OCI-LY7 (cell line): ENCODE results near the gene DPP10. TPM values are rescaled to one million over a fixed set of nuclear protein-coding genes. Genes with fewer than 3 reads are reported as not detected.

Experiments used
- BruUV-seq: library from RNA; stranded (reverse); fragments of 400-500 nt; replicated peaks from 2 replicates; lab custom pipeline; 2021; lab: Mats Ljungman, UMichigan
- CTCF ChIA-PET: fragments of 300-600 bp; sonication (Branson Sonifier 250); formaldehyde crosslinking; loops from one replicate; lab custom pipeline; 2022; ENCODE audit warnings: antibody characterized with exemption; ENCODE audit not compliant: unreplicated experiment; lab: Charles Lee
- POLR2A ChIA-PET: fragments of 300-600 bp; sonication (Branson Sonifier 250); formaldehyde crosslinking; loops from one replicate; lab custom pipeline; 2022; ENCODE audit warnings: antibody characterized with exemption; lab: Charles Lee
- DNase-seq: peaks from one replicate; pipeline ENCODE4 v3.0.0-alpha.2; 2015; ENCODE audit warnings: low spot score
- H2AFZ ChIP-seq: fragments of 200-600 bp; sonication (generic), shearing (Covaris generic); 2 replicates; pipeline ENCODE4 v1.6.1; 2014; ENCODE audit warnings: mild to moderate bottlenecking, antibody characterized with exemption, low read length, moderate library complexity
- H3K27ac ChIP-seq: fragments of 200-600 bp; sonication (generic); 2 replicates; pipeline ENCODE4 v1.5.1; 2014; ENCODE audit warnings: mixed run types, low read depth, mild to moderate bottlenecking, moderate library complexity, low read length, inconsistent platforms; ENCODE audit not compliant: poor library complexity, severe bottlenecking
- H3K36me3 ChIP-seq: fragments of 200-600 bp; sonication (generic); 2 replicates; pipeline ENCODE4 v1.6.1; 2014; ENCODE audit warnings: mild to moderate bottlenecking, antibody characterized with exemption, low read length, moderate library complexity, mixed read lengths; ENCODE audit not compliant: insufficient read depth
- H3K4me1 ChIP-seq: fragments of 200-600 bp; sonication (generic); 2 replicates; pipeline ENCODE4 v1.5.1; 2014; ENCODE audit warnings: mild to moderate bottlenecking, low read length; ENCODE audit not compliant: insufficient read depth, poor library complexity, severe bottlenecking
- H3K4me2 ChIP-seq: fragments of 200-600 bp; sonication (generic); 2 replicates; pipeline ENCODE4 v1.6.1; 2014; ENCODE audit warnings: mild to moderate bottlenecking, low read length
- H3K4me3 ChIP-seq: fragments of 200-600 bp; sonication (generic); 2 replicates; pipeline ENCODE4 v1.5.1; 2014; ENCODE audit warnings: mild to moderate bottlenecking, low read depth, low read length; ENCODE audit not compliant: poor library complexity, severe bottlenecking
- H3K79me2 ChIP-seq: fragments of 200-600 bp; sonication (generic); 2 replicates; pipeline ENCODE4 v1.6.1; 2016; ENCODE audit warnings: low read depth, mild to moderate bottlenecking, low read length, moderate library complexity, mixed read lengths; ENCODE audit not compliant: insufficient read depth
- H3K9me2 ChIP-seq: fragments of 200-600 bp; sonication (generic); 2 replicates; pipeline ENCODE4 v1.6.1; 2016; ENCODE audit warnings: mild to moderate bottlenecking, low read length, mixed read lengths; ENCODE audit not compliant: insufficient read depth
- H3K9me3 ChIP-seq: fragments of 200-600 bp; sonication (generic); 2 replicates; pipeline ENCODE4 v1.6.1; 2014; ENCODE audit warnings: mild to moderate bottlenecking, mixed run types, low read length, mixed read lengths
- H4K20me1 ChIP-seq: fragments of 200-600 bp; sonication (generic); 2 replicates; pipeline ENCODE4 v1.6.1; 2014; ENCODE audit warnings: mild to moderate bottlenecking, antibody characterized with exemption, low read length, moderate library complexity, mixed read lengths; ENCODE audit not compliant: insufficient read depth
- CTCF ChIP-seq: fragments of 200-600 bp; sonication (generic); conservative IDR thresholded peaks from 2 replicates; pipeline ENCODE4 v1.5.1; 2014; ENCODE audit warnings: mild to moderate bottlenecking, antibody characterized with exemption, low read length, moderate library complexity, mixed read lengths
- EZH2phosphoT487 ChIP-seq: fragments of 200-600 bp; sonication (generic); IDR thresholded peaks from 2 replicates; pipeline ENCODE4 v1.6.1; 2018; ENCODE audit warnings: low read depth, borderline replicate concordance, mild to moderate bottlenecking, mixed run types, antibody characterized with exemption, low read length, moderate library complexity, mixed read lengths
- intact Hi-C: fragments of 100-400 bp; cut with micrococcal nuclease; formaldehyde crosslinking; loops from one replicate; pipeline ENCODE4 v1.10.0; 2022; ENCODE audit not compliant: unreplicated experiment
- total RNA-seq, 2 experiments: library from RNA; depleted of rRNA in 1 of 2; stranded (reverse); fragments of >200 nt in 1 of 2; shearing (Covaris generic) in 1 of 2; gene quantifications; 2 replicates each; pipeline ENCODE4 v1.2.3, GENCODE V29; 2014 to 2022

DPP10 gene
- total RNA-seq, 2 experiments from 2014 or later = not detected

- intact Hi-C loops = no loop called here
- ChIA-PET POLR2A (no interaction called here), CTCF (no interaction called here)
- DNase-seq = no peak
- peaks cover 6% of the 10 kb centered on the region; the same call in 1 of the 2 replicates for H3K9me3 ChIP-seq
- H3K4me2 ChIP-seq = no peak overlapping the region
- no peak overlapping the region for H2AFZ ChIP-seq
- no TSS peak for BruUV-seq
- H3K4me1 ChIP-seq = no peaks in the 10 kb centered on the region
- no peaks in the 10 kb centered on the region for H3K79me2 ChIP-seq
- no peak overlapping the region for H3K4me3 ChIP-seq
- no peak overlapping the region for H3K27ac ChIP-seq
- TF ChIP-seq CTCF (no peak), EZH2phosphoT487 (no peak)
- no peaks in the 10 kb centered on the region for H4K20me1 ChIP-seq
- no peaks in the 10 kb centered on the region for H3K9me2 ChIP-seq
- H3K36me3 ChIP-seq = no peaks in the 10 kb centered on the region
Measured at GRCh38 chr2:114642166-114642770, 199.8 kb downstream of the DPP10 start.

GRCh38 chr2:114642988-114643553 is 200.6 kb downstream of the DPP10 start:
- Histone ChIP-seq H3K9me3 (peaks cover 4% of the 10 kb centered on the region; the same call in 1 of the 2 replicates), H3K4me1 (no peaks in the 10 kb centered on the region), H3K36me3 (no peaks in the 10 kb centered on the region), H3K27ac (no peak overlapping the region), H3K4me3 (no peak overlapping the region), H3K4me2 (no peak overlapping the region), H3K79me2 (no peaks in the 10 kb centered on the region), H3K9me2 (no peaks in the 10 kb centered on the region), H4K20me1 (no peaks in the 10 kb centered on the region), H2AFZ (no peak overlapping the region)
- BruUV-seq = no TSS peak
- no peak for TF ChIP-seq CTCF
- no peak for TF ChIP-seq EZH2phosphoT487
- ChIA-PET POLR2A (interaction anchor here (0.6 kb wide), 1 partner anchor 9 kb away, joined by 3 read pairs; no protein-coding TSS in a partner anchor), CTCF (no interaction called here)
- intact Hi-C loops = no loop called here
- DNase-seq = no peak

- Histone ChIP-seq H3K4me3 (no peak overlapping the region), H3K79me2 (no peaks in the 10 kb centered on the region), H4K20me1 (no peaks in the 10 kb centered on the region), H3K36me3 (no peaks in the 10 kb centered on the region), H3K4me2 (no peak overlapping the region), H3K9me3 (no peaks in the 10 kb centered on the region), H3K9me2 (no peaks in the 10 kb centered on the region), H3K27ac (no peak overlapping the region), H2AFZ (no peak overlapping the region), H3K4me1 (no peaks in the 10 kb centered on the region)
- no TSS peak for BruUV-seq
- CTCF ChIA-PET = no interaction called here
- intact Hi-C loops = no loop called here
- TF ChIP-seq CTCF (no peak), EZH2phosphoT487 (no peak)
- POLR2A ChIA-PET = interaction anchor here (0.6 kb wide), 1 partner anchor 9 kb away, joined by 3 read pairs; no protein-coding TSS in a partner anchor
- DNase-seq = no peak
Measured at GRCh38 chr2:114651933-114652332, 209.5 kb downstream of the DPP10 start.
